Stimulated activated CD4-positive, alpha-beta T cell treated with anti-CD3 and anti-CD28 coated beads, Interleukin-15, amount 100 ng/mL, for 24 hours (primary cell): ENCODE measurements around the gene B3GNT5.
"Not testable (repeated sequence)": the region's sequence is repeated elsewhere in the genome, so short reads cannot be mapped to it uniquely, and the experiment has no call there.

Source experiments
- DNase-seq: peaks from one replicate; pipeline ENCODE4 v3.0.0-alpha.2; 2020

The B3GNT5 gene, protein sequence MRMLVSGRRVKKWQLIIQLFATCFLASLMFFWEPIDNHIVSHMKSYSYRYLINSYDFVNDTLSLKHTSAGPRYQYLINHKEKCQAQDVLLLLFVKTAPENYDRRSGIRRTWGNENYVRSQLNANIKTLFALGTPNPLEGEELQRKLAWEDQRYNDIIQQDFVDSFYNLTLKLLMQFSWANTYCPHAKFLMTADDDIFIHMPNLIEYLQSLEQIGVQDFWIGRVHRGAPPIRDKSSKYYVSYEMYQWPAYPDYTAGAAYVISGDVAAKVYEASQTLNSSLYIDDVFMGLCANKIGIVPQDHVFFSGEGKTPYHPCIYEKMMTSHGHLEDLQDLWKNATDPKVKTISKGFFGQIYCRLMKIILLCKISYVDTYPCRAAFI

GRCh38 chr3:183252973-183253527 is at the start of gene B3GNT5:
B3GNT5 (plus strand) TSS chr3:183253253; CDS start chr3:183269799, 16,546 bp downstream.
- DNase-seq = peak; percentile 82

DNA sequence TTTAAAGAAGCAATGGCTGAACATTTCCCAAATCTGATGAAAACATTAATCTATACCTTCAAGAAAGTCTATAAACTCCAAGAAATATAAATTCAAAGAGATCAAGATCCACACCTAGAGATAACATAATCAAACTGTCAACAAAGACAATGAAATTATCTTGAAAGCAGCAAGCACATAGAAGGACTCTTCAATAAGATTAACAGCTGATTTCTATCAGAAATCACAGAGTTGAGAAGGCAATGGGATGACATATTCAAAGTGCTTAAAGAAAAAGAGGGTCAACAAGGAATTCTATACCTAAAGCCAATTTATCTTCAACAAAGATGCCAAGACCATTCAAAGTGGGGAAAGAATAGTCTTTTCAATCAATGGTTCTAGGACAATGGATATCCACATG is 49.4 kb upstream of the B3GNT5 start:
- DNase-seq = no peak

DNA sequence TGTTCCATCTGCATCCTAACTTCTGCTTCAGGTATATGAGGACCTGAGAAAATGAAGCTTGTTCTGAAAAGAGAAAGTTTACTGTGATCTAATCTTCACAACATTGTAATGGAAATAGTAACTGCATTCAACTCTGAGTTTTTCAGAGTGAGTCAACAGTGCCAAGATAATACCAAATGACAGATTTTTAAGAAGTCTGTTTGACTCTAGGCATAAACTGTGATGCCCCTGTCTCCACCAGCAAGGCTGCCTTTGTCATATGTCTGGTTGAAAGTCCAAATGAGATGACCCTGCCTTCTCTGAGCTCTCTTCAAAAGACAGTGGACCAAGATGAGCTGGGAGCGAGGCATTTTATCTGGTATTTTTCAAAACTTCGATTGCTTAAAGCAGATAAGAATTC is 44.8 kb upstream of the B3GNT5 start:
- peak; percentile 36 for DNase-seq

- DNase-seq = no peak
Observed at GRCh38 chr3:183208800-183209199, 44.3 kb upstream of the B3GNT5 start.

GRCh38 chr3:183210341-183210740 is 42.7 kb upstream of the B3GNT5 start:
- no peak for DNase-seq

DNA sequence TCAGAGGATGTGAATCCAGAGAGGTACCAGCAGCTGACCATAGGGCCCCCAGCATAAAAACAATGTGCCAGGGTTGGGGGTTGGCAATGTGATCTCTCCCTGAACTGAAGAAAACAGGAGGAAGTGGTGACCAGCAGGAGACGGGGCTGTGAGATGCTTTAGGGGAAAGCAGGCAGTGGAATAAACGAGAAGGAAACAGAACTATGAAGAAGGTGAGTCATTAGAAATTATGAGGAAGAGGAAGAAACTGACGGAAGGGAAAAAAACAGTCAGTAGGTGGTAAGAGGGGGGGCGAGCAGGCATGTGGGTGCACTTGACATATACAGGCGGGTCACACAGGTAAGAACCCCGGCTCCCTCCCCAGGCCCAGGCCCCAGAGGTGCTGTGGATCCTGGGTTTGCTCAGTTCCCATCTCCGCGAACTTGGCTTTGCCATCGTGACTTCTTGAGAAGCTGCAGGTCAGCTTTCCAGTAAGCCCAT is 42.2 kb upstream of the B3GNT5 start:
- peak; percentile 68 for DNase-seq

DNA sequence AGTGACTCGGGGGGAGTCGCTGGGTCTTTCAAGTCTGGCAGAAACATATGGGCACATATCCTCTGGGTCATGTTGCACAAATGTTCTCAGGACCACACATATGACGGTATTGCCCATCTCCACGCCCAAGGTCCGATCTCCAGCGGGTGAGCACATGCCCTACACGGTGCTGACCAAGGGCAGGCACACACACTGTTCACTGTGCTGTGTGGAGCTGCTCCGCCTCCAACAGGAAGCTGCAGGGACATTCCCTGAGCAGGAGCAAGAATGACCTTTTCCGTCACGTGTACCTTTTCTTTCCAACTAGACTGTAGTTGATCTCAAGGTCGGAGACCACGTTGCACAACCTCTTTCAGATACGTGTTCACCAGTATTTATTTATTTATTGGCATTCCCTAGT is 41.7 kb upstream of the B3GNT5 start:
- DNase-seq = no peak

GRCh38 chr3:183212096-183212495 is 41.0 kb upstream of the B3GNT5 start:
- DNase-seq = no peak

- no peak for DNase-seq
Observed at GRCh38 chr3:183212565-183212964, 40.5 kb upstream of the B3GNT5 start.

DNA sequence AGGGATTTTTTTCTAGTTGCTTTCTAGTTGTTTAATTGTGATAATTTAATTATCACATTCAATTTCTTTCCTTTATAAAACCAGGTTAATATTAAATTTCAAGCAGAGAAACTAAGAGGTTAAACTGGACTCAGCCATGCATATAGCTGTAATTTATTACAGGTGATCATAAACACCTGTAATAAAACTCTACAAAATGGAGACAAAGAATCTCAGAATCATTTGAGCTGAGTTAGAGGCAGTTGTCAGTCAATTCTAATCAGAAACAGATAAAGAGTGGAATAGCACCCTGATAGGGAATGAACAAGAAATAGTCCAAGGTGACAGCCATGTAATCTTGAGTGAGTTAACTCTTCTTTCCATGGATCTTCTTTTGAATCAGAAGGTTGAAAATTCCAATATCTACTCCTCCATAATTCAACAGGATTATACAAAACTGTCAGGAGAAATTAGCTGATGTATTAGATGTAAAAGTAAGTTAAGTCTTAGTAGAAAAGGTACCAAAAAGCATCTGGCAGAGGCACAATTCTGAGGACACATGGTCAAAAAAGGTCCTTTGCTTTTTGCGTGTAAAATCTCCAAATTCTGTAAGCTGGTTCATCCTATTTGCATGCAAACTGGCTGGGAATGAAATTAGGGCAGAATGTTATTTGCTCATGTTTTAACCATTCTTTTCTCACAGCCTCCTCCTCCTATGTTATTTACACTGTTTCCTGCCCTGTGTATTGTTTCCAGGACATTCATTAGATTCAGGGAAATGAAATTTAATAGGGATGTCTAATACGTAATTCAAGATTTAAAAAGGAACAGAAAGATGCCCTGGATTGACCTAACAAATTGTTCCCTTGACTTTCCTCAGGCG is 39.4 kb upstream of the B3GNT5 start:
- DNase-seq = no peak

DNA sequence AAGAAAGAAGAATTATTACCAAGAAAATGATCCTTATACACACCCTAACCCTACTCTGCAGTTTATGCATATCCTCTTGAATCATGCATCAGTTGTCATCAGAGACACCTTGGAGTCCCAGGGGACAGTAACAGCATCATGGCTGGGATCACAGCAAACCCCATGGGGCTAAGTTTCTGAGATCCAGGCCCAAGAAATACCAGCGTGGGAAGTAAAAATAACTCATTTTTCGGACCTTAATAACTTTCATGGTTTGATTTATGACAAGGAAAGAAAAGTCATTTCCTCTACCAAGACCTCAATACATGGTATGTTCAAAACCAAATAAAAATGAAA is 38.8 kb upstream of the B3GNT5 start:
- no peak for DNase-seq

- no peak for DNase-seq
Observed at GRCh38 chr3:183215591-183216202, 37.4 kb upstream of the B3GNT5 start.

GRCh38 chr3:183217548-183218332 is 35.3 kb upstream of the B3GNT5 start:
- DNase-seq = peak; percentile 23

DNA sequence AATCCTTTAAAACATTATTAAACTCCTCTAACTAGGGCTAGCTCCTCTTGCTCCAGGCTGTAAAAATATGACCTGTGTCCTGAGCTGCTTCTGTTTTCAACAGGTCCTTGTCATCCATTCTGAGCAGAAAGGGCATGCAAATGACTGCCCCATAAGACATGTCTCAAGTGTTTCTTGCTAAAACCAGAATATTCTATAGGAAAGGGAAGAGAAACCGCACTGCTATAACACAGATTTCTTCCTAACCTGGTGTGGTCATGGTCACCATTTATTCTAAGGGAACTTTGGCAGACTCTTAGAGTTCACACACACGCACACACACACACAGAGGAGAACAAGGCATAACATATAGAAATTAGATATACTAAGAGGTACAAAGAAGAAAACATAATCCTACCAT is 34.2 kb upstream of the B3GNT5 start:
- DNase-seq = no peak

- no peak for DNase-seq
Observed at GRCh38 chr3:183220828-183221227, 32.2 kb upstream of the B3GNT5 start.

GRCh38 chr3:183222631-183223235 is 30.3 kb upstream of the B3GNT5 start:
- DNase-seq = no peak

DNA sequence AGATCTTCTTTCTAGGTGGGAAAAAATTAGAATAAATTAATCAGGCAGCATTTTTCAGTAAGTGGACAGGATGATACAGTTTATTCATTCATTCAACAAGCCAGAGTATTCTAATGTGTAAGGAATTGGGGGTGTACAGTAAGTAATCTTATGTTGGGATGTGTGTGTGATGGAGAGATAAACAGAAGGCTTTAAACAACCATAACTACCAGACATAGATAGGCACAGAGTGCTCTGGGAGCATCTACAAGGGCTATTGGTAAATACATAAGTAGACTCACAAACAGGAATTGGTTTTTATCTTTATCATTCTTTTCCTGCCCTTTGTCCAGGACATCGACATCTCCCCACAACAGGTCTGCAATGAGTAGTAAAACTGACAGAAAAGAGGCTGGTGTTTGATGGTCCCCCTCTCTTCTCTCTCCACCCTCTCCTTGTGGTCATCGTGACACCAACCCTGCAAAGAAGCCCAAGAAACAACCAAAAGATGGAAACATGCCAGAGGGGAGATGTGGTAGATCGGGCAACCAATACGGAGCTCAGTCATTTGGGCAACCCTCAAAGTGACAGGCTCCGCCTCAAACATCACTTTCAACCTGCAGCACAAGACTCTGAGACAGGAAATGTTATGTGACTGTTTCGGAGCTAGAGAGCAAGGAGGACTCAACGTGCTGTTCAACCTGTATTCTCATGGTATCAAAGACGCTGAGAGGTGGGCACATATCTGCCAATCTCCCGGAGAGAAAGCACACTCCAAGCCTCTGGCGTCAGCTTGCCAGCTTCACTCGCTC is 28.7 kb upstream of the B3GNT5 start:
- peak; percentile 65 for DNase-seq

DNA sequence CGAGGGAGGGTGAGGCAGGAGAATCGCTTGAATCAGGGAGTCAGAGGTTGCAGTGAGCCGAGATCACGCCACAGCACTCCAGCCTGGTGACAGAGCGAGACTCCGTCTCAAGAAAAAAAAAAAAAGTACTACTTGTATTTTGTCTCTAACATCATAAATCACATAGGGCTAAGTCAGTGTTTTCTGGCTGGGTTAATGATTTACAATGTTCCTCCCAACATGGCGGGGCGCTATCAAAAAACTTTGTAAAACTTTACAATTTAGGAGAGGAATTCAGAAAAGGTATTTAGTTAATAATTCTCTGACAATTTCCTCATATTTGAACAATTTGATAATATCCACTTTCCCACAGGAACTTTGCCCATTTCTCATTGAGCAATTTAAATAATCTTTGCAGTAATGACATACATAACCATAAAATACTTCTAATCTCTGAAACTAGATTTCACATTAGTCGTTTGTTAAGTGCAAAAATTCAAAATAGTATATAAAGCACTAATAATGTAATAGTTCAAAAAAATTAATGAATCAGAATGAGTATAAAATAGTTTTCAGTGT is 26.6 kb upstream of the B3GNT5 start:
- no peak for DNase-seq

DNA sequence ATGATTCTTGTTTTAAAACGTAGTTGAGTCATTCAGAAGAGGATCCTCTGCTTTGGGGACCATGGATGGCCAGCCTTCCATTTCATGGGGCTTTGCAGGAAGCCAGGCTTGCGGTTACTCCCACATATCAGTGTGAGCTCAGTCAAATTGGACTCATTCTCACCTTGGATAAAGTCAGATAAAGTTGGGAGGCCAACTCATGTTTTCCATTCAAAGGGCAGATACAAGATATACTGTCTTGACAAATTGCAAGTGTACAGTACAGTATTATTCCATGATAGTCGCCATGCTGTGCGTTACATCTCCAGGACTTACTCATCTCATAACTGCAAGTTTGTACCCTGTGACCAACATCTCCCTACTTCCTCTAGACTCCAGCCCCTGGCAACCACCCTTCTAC is 25.5 kb upstream of the B3GNT5 start:
- DNase-seq = peak; percentile 68

DNA sequence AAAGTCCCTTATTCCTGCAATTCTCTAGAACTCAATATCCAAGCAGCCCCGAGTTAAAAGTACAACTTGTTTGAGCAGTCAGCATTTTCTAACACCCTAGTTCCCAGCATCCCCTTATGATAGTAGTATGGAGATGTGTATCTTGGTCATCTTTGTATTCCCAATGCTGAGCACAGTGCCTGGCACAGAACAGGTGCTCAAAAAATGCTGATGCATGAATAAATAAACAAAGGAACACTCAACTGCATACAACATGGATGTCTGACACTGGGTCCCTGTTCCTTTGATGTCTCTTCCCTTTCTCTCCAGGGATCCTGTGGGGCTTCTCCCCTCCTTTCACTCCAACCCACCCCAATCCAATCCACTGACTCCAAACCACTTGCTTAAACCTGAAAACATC is 23.9 kb upstream of the B3GNT5 start:
- no peak for DNase-seq

DNA sequence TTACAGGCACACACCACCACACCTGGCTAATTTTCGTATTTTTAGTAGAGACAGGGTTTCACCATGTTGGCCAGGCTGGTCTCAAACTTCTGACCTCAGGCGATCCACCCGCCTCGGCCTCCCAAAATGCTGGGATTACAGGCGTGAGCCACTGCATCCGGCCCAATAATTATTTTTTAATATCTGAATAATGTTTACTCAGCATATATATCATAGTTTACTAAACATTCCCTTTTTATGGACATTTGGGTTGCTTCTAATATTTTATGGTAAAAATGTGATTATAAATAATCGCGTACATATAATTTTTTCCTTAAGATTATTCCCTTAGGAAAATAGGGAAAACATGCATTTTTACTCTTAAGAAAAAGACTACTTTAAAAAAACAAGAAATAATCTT is 22.8 kb upstream of the B3GNT5 start:
- not testable (repeated sequence) for DNase-seq
